ENCODE data around the gene GPR137C. TPM values are rescaled to one million over a fixed set of nuclear protein-coding genes. Genes with fewer than 3 reads are reported as not detected.

Gene GPR137C
- total RNA-seq, 1 experiment from 2014 or later = 0.89 TPM

DNA sequence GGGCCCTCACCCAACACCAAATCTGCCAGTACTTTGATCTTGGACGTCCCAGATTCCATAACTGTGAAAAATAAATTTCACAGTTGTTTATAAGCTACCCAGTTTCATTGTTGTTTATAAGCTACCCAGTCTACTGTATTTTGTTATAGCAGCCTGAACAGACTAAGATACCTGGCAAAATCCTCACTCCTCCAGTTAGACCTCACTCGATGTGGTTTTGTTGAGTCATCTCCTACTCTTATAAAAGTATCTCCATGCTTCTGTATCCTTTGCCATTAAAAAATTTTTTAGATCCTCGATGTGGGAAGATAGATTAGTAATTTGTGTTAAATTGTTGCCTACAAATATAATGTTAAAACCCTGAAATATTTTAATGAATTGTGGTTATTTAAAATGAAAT, 16.4 kb upstream of the GPR137C start:
- no peaks in the 10 kb centered on the region for H3K9me2 ChIP-seq (ENCODE audit: insufficient read depth)
- no peaks in the 10 kb centered on the region for H3K9me3 ChIP-seq (ENCODE audit: control insufficient read depth in 1 of 2, insufficient read depth in 1 of 2, low read depth in 1 of 2, low read length in 2 of 2)
- H4K20me1 ChIP-seq (ENCODE audit: insufficient read depth) = no peaks in the 10 kb centered on the region
- H2AFZ ChIP-seq (ENCODE audit: low read depth, low read length, poor library complexity, severe bottlenecking) = no peak overlapping the region
- ATAC-seq (no peak), DNase-seq (ENCODE audit: low read depth, low spot score) (no peak)
- no peak overlapping the region for H3K4me2 ChIP-seq (ENCODE audit: low read length)
- ChIA-PET POLR2A (no interaction called here), RAD21 (ENCODE audit: low non-redundant PET in 1 of 2, low total read pairs in 2 of 2, uncharacterized antibody in 2 of 2, unreplicated experiment in 2 of 2) (no interaction called here), CTCF (no interaction called here)
- intact Hi-C loops (cut with micrococcal nuclease) = no loop called here
- no peak overlapping the region for H3K27ac ChIP-seq (ENCODE audit: low read depth, low read length)
- no peaks in the 10 kb centered on the region for H3K79me2 ChIP-seq (ENCODE audit: insufficient read depth, low read length)
- H3K4me1 ChIP-seq (ENCODE audit: control insufficient read depth in 1 of 2, insufficient read depth in 2 of 2, low read length in 2 of 2) = no peaks in the 10 kb centered on the region
- H3K4me3 ChIP-seq (replicated peaks in 1 of 2; ENCODE audit: low read depth in 1 of 2, low read length in 2 of 2) = no peak overlapping the region
- no peaks in the 10 kb centered on the region for H3K27me3 ChIP-seq (ENCODE audit: insufficient read depth, low read length)
- no peaks in the 10 kb centered on the region for H3K36me3 ChIP-seq (ENCODE audit: control insufficient read depth in 1 of 2, insufficient read depth in 2 of 2, low read length in 2 of 2)
- no peak overlapping the region for H3K9ac ChIP-seq (ENCODE audit: low read length)
- TF ChIP-seq ZFX (IDR thresholded peaks at IDR 0.05) (no peak), ZNF274 (IDR thresholded peaks at IDR 0.05; ENCODE audit: low read depth, low read length) (no peak), EZH2phosphoT487 (IDR thresholded peaks at IDR 0.05; ENCODE audit: borderline replicate concordance) (no peak), SIN3A (IDR thresholded peaks at IDR 0.05; ENCODE audit: low read depth) (no peak), ELF1 (IDR thresholded peaks at IDR 0.05; ENCODE audit: borderline replicate concordance, low read depth) (no peak), JUND (IDR thresholded peaks at IDR 0.05) (no peak), EGR1 (IDR thresholded peaks at IDR 0.05; ENCODE audit: low read depth) (no peak), TCF7L2 (IDR thresholded peaks at IDR 0.05; ENCODE audit: borderline replicate concordance, extremely low read depth, insufficient read depth, insufficient read length) (no peak), POLR2AphosphoS5 (IDR thresholded peaks at IDR 0.05; ENCODE audit: low read depth, low read length) (no peak), SP1 (IDR thresholded peaks at IDR 0.05; ENCODE audit: low read depth) (no peak), POLR2A (IDR thresholded peaks at IDR 0.05; ENCODE audit: borderline replicate concordance, extremely low read depth, insufficient read depth, insufficient read length) (no peak), EZH2 (IDR thresholded peaks at IDR 0.05) (no peak), CEBPB (IDR thresholded peaks at IDR 0.05; ENCODE audit: low read depth) (no peak), MAX (IDR thresholded peaks at IDR 0.05) (no peak), RAD21 (IDR thresholded peaks at IDR 0.05; ENCODE audit: low read depth) (no peak), YY1 (IDR thresholded peaks at IDR 0.05; ENCODE audit: extremely low read depth, insufficient replicate concordance, low read depth, low read length) (no peak), SRF (IDR thresholded peaks at IDR 0.05; ENCODE audit: low read depth) (no peak)
- TF ChIP-seq, protein P1, sequence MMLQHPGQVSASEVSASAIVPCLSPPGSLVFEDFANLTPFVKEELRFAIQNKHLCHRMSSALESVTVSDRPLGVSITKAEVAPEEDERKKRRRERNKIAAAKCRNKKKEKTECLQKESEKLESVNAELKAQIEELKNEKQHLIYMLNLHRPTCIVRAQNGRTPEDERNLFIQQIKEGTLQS (IDR thresholded peaks at IDR 0.05) = no peak
- TF ChIP-seq, protein P2, sequence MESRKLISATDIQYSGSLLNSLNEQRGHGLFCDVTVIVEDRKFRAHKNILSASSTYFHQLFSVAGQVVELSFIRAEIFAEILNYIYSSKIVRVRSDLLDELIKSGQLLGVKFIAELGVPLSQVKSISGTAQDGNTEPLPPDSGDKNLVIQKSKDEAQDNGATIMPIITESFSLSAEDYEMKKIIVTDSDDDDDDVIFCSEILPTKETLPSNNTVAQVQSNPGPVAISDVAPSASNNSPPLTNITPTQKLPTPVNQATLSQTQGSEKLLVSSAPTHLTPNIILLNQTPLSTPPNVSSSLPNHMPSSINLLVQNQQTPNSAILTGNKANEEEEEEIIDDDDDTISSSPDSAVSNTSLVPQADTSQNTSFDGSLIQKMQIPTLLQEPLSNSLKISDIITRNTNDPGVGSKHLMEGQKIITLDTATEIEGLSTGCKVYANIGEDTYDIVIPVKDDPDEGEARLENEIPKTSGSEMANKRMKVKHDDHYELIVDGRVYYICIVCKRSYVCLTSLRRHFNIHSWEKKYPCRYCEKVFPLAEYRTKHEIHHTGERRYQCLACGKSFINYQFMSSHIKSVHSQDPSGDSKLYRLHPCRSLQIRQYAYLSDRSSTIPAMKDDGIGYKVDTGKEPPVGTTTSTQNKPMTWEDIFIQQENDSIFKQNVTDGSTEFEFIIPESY (IDR thresholded peaks at IDR 0.05; ENCODE audit: extremely low read depth, insufficient replicate concordance, low read length) = no peak
- BruUV-seq (replicated peaks) = no TSS peak

Data from HCT116 (cell line).